C1 segment of cervical spinal cord (tissue), 14 donors: ENCODE measurements around the gene LAP3.
"Not testable (repeated sequence)": the region's sequence is repeated elsewhere in the genome, so short reads cannot be mapped to it uniquely, and the experiment has no call there.

Experiments used
- DNase-seq, 14 donors: peaks; one replicate each; lab custom pipeline; 2025; lab: John Stamatoyannopoulos, UW

Gene LAP3

DNA sequence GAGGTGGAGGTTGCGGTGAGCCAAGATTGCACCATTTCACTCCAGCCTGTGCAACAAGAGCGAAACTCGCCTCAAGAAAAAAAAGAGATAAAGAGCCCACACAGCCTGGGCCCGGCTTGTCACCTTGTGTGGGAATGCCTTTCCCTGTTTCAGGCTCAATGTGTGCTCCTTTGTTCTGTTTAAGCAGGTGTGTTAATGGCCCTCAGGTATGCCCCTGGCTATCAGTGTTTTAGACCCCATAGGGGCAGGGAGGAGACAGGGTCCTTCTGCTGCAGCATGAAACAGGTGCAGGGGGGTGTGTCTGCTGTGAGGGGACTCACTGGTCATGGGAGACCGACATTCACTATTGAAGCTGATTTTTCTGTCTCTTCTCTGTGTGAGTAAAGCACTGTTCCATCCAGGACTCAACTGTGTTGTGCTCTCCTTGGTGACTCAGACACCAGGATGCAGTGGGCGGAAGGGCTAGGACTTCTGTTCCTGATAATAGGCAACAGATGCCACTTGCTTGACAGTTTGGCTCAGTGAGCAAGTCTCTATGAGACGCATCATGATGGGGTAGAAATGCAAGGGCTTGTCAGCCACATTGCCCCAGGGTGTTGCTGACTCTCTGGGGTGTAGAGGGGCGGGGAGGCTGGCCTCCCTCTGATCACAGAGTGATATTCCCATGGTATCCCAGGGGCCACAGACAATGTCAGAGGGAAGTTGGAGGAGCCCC, 15.6 kb upstream of the LAP3 start:
- no peak for DNase-seq

DNA sequence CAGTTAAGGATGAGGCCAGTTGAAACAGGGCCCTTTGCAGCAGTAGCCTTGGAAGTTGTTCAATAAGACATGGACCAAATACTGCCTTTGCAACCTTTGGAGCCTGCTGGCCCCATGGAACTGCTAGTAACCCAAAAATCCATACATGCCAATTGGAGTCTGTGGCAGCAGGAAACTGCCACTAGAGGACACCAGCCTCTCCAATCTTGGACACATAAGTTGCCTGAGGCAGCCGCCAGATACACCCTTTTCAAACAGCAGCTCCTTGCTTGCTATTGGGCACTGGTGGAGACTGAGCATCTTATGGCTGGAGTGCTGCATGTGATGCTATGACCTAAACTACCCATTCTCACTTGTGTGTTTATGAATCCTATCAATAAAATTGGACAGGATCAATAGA, 14.8 kb upstream of the LAP3 start:
- DNase-seq = no peak

DNA sequence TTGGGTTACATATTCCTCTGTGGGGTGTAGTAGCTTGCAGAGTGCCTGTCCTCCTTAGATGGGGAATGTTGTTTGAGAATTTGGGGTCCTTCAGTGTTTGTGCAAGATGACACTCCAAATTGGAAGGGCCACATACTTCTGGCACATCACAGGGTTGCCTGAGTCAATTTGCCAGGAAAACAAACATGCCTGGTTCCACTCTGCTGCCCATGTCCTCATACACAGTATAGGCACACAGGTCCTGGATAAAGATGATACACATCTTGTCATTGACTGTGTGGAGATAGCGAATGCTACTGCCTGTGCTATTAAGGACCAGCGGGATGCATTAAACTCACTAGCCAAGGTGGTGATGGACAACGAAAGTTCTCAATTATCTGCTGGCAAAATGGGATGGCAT, 11.2 kb upstream of the LAP3 start:
- no peak for DNase-seq

DNA sequence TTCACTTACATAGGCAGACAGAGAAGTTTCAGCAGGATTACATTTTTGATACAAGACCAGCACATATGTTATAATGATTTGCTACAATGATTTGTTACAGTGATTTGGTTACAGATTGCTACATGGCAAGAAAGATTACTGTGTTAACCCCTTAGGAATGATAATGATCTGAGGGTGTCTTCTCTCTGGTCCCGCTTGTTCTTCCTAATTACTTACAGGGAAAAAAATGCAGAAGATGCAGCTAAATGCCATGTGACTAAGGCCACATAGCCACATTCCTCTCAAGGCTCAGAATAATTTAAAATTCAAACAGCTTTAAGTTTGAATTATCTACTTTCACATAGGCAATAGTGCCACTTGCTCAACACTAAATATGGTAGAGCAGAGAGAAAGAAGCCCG, 9.7 kb upstream of the LAP3 start:
- no peak for DNase-seq

DNA sequence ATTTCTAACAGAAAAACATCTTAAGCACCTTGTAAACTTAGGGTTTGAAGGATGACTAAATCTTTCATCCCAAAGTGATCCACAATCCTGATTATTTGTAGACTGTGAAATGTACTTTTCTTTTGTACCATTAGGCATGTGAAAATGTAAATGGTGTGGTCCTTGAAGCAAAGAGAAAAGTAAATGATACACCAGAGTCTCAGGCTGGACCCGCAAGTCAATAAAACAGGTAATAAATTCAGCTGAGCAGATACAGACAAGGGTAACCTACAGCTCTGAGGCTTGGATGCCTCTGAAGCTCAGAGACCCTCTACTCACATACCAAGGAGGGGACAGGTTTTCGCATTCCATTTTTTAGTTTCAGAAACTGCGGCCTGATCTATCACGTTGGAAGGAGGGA, 2.8 kb upstream of the LAP3 start:
- no peak for DNase-seq

DNA sequence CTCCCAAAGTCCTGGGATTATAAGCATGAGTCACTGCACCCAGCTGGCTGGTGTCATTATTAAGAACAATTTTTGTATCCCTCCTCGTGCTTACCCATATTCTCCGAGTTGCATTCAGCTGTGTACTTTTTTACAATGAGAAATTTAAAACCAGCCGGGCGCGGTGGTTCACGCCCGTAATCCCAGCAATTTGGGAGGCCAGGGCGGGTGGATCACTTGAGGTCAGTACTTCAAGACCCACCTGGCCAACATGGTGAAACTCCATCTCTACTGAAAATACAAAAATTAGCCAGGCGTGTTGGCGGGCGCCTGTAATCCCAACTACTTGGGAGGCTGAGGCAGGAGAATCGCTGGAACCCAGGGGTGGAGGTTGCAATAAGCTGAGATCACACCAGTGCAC, 1.8 kb upstream of the LAP3 start:
- DNase-seq = not testable (repeated sequence)

DNA sequence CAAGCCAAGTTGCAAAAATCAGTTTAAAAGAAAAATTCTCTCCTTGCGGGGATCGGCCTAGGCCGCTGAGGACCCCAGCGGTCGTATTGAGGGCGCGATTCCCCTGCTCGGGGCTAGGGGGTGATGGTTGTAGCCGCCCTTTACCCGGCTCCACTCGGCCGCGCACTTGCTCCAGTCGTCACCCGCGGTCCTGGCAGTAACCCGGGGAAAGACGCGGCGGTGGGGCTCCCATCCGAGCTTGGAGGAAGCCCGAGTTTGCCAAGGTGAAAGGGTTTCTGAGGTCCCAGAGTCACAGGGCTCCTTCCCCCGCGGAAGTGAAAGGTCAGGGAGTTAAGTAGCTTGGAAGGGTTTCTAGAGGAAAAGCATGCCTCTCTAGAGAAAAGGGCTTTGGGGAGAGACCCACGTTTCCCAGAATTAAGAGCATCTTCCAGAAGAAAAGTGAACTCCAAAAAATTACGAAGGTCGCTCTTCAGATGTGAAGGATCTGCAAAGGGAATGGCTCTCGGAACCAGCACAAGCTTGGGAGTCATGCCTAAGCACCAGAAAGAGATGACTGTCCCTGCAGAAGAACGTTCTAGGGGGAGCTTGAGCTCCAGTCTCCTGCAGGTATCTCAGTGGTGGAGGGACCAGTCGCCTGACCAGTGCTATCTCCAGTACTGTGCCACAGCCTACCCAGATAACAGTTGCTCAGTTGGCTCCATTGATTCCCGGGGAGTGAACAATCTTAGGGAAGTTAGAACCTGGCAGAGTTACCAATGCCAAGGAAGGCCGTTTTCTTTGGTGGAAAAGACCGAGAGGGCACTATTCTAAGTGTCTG, 875 bp downstream of the LAP3 start:
- DNase-seq = peak in 8 of 14 donors; percentile 8 to 65 (median 40)

DNA sequence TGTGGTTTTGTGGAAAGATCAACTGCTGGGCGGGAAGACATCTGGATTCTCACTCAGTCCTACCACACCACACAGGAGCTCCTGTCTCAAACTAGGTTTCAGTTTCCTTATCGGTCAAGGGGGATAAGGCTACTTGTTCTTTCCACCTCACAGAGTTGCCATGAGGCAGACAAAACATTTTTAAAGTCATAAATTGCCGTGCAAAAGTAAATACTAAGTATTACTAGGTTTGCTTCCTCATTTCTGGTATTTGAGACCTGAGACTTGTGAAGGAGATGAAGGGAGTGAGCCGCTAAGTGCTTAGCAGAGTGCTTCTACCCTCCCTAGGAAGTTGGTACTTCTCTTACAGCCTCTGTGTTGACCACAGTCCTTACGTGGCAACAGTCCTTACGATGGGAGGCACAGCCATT, 1.5 kb downstream of the LAP3 start:
- DNase-seq = no peak

DNA sequence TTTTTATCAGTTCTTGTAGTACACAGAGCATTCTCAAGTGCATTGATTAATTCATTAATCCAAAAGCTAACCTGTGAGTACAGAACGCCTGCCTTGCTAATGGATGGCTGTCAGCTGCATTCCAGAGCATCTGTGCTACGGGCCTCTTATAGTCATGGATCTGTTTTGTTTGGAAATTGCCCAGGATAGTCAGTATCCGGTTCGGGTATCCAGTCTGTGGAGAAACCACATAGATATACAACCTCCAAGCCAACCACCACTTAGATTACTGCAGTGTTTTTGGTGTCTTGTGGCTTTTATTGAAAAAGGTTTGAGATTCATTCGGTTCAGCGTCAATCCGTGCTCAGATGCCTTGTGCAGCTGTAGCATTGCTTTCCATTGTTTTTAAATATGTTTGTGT, 4.0 kb downstream of the LAP3 start:
- DNase-seq = no peak

DNA sequence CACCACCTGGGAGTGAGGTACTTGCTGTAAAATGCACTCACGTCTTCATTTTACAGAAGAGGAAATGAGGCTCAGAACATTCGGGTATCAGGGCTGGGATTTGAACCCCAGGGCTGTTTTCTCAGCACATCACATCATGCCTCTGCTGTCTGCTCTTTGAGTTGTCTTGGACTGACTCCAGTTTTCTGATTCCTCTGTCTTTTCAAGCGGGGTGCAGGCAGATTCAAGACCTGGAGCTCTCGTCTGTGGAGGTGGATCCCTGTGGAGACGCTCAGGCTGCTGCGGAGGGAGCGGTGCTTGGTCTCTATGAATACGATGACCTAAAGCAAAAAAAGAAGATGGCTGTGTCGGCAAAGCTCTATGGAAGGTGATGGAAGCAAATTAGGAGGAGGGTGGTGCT, 6.3 kb downstream of the LAP3 start:
- DNase-seq = peak in 2 of 14 donors; percentile 13 to 49

DNA sequence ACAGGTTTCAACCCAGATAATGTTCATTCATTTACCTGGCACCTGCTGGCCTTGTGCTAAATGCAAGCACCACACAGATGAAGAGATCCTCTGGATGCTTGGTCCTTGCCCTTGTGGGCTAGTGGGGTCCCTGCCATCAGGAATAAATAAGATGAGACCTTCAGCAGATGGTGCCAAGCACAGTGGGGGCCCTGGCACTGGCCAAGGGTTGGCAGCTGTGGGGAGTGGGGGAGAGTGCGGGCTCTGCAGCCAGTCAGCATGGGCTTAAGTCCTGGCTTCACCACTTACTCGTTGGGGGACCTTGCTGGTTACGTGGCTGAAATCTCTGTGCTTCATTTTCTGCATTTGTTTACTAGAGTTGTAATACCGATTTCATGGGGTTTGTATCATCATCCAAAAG, 6.9 kb downstream of the LAP3 start:
- DNase-seq = peak in 1 of 14 donors; percentile 47

DNA sequence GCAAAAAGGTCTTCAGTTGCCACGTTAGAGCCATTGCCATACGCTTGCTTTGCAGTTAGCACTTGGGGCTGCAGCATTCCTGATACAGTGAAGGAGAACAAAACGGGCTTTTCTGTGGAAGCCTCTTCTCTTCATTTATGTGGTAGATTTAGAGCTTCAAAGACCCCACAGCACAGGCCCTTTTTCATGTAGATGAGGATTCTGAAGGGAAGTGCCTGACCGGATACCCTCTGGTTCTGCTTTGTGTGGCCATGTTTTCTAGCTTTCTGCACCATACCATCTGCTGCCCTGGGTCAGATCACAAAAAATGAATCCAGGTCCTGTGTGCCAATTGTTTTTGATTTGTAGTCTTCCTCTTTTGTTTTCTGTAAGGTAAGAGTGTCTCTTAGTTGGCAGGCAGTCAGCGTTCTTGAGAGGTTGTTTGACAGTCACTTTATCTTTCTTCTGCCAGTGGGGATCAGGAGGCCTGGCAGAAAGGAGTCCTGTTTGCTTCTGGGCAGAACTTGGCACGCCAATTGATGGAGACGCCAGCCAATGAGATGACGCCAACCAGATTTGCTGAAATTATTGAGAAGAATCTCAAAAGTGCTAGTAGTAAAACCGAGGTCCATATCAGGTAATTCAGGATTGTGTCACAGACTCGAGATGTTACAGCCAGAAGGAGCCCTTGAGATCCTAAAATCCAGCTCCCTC, 7.7 kb downstream of the LAP3 start:
- DNase-seq = peak in 2 of 14 donors; percentile 9 to 12

DNA sequence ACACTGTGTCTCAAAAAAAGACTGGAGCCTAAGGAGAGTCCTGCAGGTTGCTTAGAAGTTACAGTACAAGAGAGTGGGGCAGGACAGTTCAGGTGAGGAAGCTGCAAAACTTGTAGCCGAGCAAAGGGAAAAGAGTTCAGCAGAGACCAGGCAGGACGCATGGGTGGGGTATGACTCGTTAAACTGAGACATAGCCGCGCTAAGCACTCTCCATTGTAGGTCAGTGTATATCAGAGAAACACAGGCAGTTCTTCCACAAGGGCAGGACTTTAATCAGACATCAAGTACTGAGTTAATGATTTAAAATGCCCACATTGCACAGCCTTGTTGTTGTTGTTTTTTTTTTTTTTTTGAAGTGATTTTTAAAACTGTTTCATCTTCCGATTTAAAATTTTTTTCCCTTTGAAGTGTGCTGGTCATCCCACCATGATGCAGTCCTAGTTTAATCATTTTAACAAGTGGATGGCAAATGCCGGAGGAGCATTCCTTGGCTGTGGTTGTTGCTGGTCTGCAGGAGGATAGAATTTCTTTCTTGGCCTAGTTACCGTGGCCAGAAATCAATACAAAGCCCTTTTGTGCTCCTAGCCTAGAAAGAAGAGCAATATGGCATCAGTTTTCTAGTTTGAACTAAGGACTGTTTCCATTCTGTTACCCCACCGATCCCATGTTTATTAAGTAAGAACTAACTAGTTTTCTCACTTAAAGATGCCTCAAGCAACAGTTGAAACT, 10.3 kb downstream of the LAP3 start:
- DNase-seq = peak in 1 of 14 donors; percentile 8

DNA sequence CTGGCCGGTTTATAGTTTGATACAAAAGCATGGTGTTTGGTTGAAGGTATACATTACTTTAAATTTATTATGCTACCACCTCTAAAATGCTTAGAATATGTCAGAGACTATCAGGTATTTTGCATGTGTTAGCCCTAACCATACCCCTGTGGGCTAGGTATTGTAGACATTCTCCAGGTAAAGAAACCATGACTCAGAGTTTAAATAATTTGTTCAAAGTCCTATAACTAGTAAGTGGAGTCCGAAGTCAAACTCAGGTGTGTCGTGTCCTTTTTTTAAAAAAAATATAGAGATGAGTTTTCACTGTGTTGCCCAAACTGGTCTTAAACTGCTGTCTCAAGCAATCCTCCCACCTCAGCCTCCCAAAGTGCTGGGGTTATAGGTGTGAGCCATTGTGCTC, 12.4 kb downstream of the LAP3 start:
- no peak for DNase-seq

DNA sequence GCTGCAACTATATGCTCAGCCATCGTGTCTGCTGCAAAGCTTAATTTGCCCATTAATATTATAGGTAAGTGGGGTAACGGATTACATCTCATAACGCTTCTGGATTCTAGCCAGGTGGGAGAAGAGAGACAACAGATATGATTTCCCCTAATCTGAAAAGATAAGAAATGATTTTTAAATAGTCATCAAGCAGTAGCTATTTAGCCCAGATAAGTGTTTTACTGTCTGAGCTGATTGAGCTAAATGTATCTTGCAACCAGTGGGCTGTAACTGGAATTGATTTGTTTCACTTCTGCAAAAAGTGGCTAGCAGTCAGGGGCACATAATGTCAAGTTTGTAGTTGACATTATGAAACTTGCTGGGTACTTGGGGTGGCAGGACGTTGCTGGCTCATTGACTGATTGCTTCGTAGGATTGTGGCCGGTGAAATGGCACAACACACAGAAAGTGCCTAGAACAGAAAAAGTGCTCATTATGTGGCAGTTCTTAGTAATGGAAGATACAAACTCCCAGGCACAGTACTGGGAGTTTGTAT, 18.5 kb downstream of the LAP3 start:
- DNase-seq = no peak

DNA sequence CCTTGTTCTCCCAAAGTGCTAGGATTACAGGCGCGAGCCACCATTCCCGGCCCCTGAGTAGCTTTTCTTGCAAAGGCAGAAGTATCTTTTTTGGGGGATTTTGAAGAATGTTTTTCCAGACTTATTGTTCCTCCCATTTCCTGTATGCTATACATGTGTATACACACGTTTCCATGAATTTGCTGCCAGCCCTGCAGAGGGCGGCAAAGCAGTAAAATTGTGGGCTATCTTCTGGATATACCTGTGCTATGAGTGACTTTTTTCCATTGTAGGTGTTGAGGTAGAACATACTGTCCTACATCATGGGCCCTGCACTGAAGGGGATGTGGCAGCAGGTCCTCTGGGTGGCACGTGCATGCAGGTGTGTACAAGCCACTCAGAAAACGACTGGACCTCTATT, 20.5 kb downstream of the LAP3 start:
- no peak for DNase-seq

DNA sequence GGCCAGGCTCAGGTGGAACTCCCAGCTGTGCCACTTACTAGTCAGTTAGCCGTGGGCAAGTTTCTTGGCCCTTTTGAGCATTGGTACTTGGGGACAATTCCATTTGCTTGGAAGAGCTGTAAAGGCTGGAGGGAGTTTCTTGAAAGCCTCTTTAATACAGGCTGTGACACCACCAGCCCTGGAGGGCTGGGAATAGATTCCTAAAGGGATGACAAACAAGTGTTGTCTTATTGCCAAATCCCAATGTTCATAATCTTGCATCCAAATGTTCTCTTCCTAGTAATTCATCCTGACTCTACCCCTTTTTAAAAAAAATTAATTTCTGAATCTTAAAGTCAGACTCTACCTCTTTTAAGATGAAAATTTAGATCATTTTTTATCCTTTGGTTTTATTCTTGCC, 22.8 kb downstream of the LAP3 start:
- no peak for DNase-seq

DNA sequence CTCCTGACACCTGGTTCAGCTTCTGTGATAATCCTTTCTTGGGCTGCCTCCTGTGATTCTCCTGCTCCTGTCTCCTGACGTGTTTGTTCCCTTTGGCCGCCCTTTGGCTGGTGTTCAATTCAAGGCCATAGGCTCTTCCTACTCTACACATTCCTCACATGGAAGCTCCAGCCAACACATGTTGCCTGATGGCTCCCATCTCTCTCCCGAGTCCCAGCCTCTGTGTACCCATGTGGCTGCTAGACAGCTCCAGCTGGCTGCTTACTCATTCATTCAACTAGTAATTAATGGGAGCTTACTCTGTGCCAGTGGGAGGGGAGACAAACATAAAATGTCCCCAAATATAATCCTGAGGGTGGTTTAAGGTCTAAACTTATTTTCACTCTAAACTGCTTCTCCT, 28.2 kb downstream of the LAP3 start:
- no peak for DNase-seq

DNA sequence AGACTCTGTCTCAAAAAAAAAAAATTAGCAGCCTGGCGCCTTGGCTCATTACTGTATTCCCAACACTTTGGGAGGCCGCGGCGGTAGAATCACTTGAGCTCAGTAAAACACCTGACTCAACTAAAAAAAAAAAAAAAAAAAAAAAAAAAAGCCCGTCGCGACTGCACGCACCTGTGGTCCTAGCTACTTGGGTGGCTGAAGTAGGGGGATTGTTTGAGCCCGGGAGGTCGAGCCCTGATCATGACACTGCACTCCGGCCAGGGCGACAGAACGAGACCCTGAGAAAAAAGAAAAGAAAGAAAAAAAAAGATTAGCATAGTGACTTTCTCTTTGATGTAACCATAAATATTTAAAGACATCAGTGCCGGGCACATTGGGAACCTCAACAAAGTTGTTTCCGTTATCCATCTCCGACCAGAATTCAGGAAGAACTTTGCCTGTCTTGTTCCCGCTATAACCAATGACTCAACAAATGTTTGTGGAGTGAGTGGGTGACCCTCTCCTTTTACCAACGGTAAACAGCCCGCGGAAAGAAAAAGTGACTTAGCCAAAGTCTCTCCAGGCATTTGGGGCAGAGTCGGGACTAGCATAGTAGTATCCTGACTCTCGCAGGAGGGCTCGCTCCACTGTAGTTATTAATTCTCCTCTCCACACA, 36.9 kb downstream of the LAP3 start:
- peak in 6 of 14 donors; percentile 33 to 88 (median 64) for DNase-seq

DNA sequence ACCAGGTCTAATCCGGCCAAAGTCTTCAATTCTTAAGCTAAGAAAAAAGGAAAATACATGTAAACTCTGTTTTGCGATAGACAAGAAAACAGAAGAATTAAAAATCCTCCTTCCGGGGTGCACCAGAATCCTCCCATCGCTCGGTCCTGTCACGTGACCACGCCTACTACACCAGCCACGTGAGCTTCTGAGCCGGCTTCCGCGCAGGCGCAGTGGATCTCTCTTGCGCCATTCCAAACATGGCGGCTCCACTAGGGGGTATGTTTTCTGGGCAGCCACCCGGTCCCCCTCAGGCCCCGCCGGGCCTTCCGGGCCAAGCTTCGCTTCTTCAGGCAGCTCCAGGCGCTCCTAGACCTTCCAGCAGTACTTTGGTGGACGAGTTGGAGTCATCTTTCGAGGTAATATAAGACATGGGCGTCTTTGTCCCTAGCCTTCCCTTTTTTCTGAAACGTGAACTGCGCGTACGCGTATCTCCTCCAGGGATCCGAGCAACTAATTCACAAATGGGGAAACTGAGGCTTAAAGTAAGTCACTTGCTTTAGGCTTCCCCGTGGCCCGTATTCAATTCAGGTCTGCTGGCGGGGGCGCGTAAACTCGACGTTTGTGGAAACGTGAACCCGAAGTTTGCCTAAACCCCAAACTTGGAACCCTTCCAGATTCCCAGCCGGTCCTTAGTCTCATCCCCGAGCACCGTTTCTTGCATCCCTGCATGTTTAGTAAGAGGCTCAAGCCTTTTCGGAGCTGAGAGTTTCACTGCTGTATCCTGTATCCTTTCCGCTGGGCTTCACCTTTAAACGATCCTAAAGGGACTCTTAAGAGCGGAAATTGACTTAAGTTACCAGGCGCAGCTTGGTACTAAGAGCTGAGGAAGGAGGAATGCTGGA, 37.7 kb downstream of the LAP3 start, which contains the start of gene MED28:
MED28 (plus strand) TSS at position 226 of the 884 bp plus-strand sequence; CDS start at position 240, 14 bp downstream.
- DNase-seq = peak; percentile 53 to 92 (median 88)
